Measurements from ENCODE around the gene STRN3. TPM values are rescaled to one million over a fixed set of nuclear protein-coding genes. Genes with fewer than 3 reads are reported as not detected.
"Not testable (repeated sequence)": the region's sequence is repeated elsewhere in the genome, so short reads cannot be mapped to it uniquely, and the experiment has no call there.

STRN3 gene
- total RNA-seq, 2 donors from 2014 or later: 18.1 to 18.9 TPM

GRCh38 chr14:30943694-30944093 is 82.5 kb downstream of the STRN3 start:
- DNase-seq (no peak), ATAC-seq (no peak)
- intact Hi-C loops (cut with DNase I): no loop called here
- H3K4me3 ChIP-seq: no peak overlapping the region
- no peaks in the 10 kb centered on the region for H3K4me1 ChIP-seq
- H3K27ac ChIP-seq: no peak overlapping the region
- peaks cover 5 to 8% of the 10 kb centered on the region in 2 donors for H3K36me3 ChIP-seq (replicated peaks in 1 of 2; ENCODE audit: insufficient read depth in 1 of 2, low read depth in 2 of 2)
- H3K27me3 ChIP-seq: no peaks in the 10 kb centered on the region
- no peaks in the 10 kb centered on the region for H3K9me3 ChIP-seq
- TF ChIP-seq, protein P1, sequence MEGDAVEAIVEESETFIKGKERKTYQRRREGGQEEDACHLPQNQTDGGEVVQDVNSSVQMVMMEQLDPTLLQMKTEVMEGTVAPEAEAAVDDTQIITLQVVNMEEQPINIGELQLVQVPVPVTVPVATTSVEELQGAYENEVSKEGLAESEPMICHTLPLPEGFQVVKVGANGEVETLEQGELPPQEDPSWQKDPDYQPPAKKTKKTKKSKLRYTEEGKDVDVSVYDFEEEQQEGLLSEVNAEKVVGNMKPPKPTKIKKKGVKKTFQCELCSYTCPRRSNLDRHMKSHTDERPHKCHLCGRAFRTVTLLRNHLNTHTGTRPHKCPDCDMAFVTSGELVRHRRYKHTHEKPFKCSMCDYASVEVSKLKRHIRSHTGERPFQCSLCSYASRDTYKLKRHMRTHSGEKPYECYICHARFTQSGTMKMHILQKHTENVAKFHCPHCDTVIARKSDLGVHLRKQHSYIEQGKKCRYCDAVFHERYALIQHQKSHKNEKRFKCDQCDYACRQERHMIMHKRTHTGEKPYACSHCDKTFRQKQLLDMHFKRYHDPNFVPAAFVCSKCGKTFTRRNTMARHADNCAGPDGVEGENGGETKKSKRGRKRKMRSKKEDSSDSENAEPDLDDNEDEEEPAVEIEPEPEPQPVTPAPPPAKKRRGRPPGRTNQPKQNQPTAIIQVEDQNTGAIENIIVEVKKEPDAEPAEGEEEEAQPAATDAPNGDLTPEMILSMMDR (IDR thresholded peaks at IDR 0.05): no peak
- no peak for TF ChIP-seq POLR2A (IDR thresholded peaks at IDR 0.05)
- 95 to 96% methylated on average over 4 of the region's 4 CpGs for WGBS, 2 donors

DNA sequence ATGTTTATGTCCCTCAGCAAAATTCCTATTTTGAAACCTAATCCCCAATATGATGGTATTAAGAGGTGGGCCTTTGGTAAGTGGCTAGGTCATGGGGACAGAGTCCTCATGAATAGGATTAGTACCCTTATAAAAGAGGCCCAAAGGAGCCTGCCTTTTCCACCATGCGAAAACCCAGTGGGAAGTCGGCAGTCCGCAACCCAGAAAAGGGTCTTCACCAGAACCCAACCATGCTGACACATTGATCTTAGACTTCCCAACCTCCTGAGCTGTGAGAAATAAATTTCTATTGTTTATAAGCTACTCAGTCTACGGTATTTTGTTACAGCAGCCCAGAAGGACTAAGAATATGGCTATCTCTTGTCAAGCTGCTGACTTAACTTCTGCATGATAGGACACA is 85.3 kb downstream of the STRN3 start:
- TF ChIP-seq, protein P1 (IDR thresholded peaks at IDR 0.05): no peak
- no peak for TF ChIP-seq POLR2A (IDR thresholded peaks at IDR 0.05)
- no peaks in the 10 kb centered on the region for H3K9me3 ChIP-seq
- DNase-seq: no peak
- H3K4me1 ChIP-seq: no peaks in the 10 kb centered on the region
- no peak overlapping the region for H3K4me3 ChIP-seq
- ATAC-seq: no peak
- H3K27me3 ChIP-seq: no peaks in the 10 kb centered on the region
- 96 to 99% methylated on average over 4 of the region's 4 CpGs for WGBS, 2 donors
- H3K27ac ChIP-seq: no peak overlapping the region
- intact Hi-C loops (cut with DNase I): no loop called here
- H3K36me3 ChIP-seq (replicated peaks in 1 of 2; ENCODE audit: insufficient read depth in 1 of 2, low read depth in 2 of 2): peaks cover 0 to 6% of the 10 kb centered on the region in 2 donors

DNA sequence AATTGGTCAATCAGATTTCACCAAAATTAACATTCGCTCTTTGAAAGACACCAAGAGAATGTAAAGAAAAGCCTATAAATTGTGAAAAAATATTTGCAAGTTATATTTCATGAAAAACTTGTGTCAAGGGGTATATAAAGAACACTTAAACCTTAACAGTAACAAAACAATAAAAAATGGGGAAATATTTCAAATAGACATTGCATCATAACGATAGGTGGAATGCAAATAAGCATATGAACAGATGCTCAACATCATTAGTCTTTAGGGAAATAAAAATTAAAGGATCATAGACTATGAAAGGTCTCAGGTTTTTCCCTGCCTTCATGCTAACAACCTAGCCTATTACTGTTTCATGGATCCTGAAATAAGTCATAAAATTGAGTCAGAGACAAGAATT is 87.6 kb downstream of the STRN3 start:
- no peak for ATAC-seq
- H3K27me3 ChIP-seq: no peaks in the 10 kb centered on the region
- H3K4me3 ChIP-seq: no peak overlapping the region
- H3K27ac ChIP-seq: no peak overlapping the region
- intact Hi-C loops (cut with DNase I): no loop called here
- peaks cover 7 to 9% of the 10 kb centered on the region in 2 donors for H3K36me3 ChIP-seq (replicated peaks in 1 of 2; ENCODE audit: insufficient read depth in 1 of 2, low read depth in 2 of 2)
- H3K9me3 ChIP-seq: no peaks in the 10 kb centered on the region
- no peaks in the 10 kb centered on the region for H3K4me1 ChIP-seq
- WGBS, 2 donors: 83 to 93% methylated on average over 2 of the region's 2 CpGs
- no peak for DNase-seq
- TF ChIP-seq, protein P1 (IDR thresholded peaks at IDR 0.05): no peak
- no peak for TF ChIP-seq POLR2A (IDR thresholded peaks at IDR 0.05)

GRCh38 chr14:30935445-30935844 is 90.7 kb downstream of the STRN3 start:
- intact Hi-C loops (cut with DNase I): no loop called here
- DNase-seq (no peak), ATAC-seq (no peak)
- Histone ChIP-seq H3K9me3 (no peaks in the 10 kb centered on the region), H3K27ac (no peak overlapping the region), H3K27me3 (no peaks in the 10 kb centered on the region), H3K36me3 (replicated peaks in 1 of 2; ENCODE audit: insufficient read depth in 1 of 2, low read depth in 2 of 2) (peaks cover 7 to 9% of the 10 kb centered on the region in 2 donors), H3K4me1 (no peaks in the 10 kb centered on the region), H3K4me3 (no peak overlapping the region)
- TF ChIP-seq, protein P1 (IDR thresholded peaks at IDR 0.05): no peak
- no peak for TF ChIP-seq POLR2A (IDR thresholded peaks at IDR 0.05)
- 66 to 69% methylated on average over 2 of the region's 2 CpGs for WGBS, 2 donors

GRCh38 chr14:30933937-30934336 is 92.2 kb downstream of the STRN3 start:
- DNase-seq; intact Hi-C loops (cut with DNase I); H3K36me3 ChIP-seq (replicated peaks in 1 of 2; ENCODE audit: insufficient read depth in 1 of 2, low read depth in 2 of 2); H3K9me3 ChIP-seq; H3K4me1 ChIP-seq; H3K27ac ChIP-seq; H3K4me3 ChIP-seq; H3K27me3 ChIP-seq; ATAC-seq: not testable (repeated sequence)
- 96% methylated on average over 13 of the region's 13 CpGs for WGBS, 2 donors
